ENCODE measurements around the gene FUT7.

FUT7 gene

GRCh38 chr9:136982232-136983051 lies 49.4 kb downstream of the FUT7 start, which contains the start of gene LCNL1:
TSS of gene LCNL1 (plus strand) at chr9:136982993. CDS start at chr9:136983587, 594 bp downstream.
- DNase-seq (ENCODE audit: low spot score), result no peak

- no peak for DNase-seq (ENCODE audit: low spot score)
Measured at GRCh38 chr9:136981588-136982231, 50.2 kb downstream of the FUT7 start.

GRCh38 chr9:136980669-136981478 lies 51.0 kb downstream of the FUT7 start:
- DNase-seq (ENCODE audit: low spot score), result no peak

Data from NAMALWA (cell line).